ENCODE measurements around the gene SULT4A1. TPM values are rescaled to one million over a fixed set of nuclear protein-coding genes. Genes with fewer than 3 reads are reported as not detected.

The SULT4A1 gene
- total RNA-seq, 1 experiment from 2014 or later: 15.0 TPM

DNA sequence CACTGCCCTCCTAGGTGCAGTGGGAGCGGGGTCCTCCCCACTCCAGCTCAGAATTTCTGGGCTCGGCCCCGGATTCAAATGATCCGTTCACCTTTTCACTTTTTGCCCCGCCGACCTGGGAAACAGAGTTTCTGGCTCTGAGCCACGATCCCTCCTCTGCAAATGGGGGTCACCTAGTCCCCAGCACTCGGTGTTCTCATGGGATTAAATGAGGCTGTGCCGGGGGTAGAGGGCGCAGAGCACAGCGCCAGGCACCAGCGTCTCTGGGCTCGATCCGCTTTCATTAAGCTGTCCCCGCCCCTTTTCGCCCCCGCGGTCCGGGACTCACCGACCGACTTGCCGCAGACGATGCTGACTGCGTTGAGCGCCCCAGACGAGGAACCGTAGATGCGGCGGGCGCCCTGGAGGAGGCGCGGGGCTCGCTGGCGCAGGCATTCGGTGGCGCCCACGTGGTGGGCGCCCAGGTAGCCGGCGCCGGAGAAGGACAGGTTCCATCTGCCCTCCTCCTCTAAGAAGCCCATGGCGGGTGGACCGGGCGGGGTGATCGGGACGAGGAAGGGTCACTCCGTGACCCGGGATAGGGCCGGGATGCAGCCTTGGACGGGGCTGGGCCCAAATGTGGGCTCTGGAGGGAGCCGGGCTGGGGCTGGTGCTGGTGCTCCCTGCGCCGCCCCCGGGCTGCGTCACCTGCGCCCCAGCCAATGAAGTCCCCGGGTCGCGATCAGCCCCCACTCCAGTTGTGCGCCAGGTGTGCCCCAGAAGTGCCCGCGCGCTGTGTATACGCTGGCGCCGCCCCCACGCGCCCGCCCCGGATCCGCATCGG, 29.3 kb upstream of the SULT4A1 start, which contains the start of gene PNPLA5:
Gene PNPLA5, minus strand, starts transcription at position 654 of the 823 bp plus-strand sequence. Its CDS starts 133 bp downstream, at position 521.
- Histone ChIP-seq H2AK5ac (ENCODE audit: insufficient read length, low read length) (no peak within 1 kb of the TSS), H3K4me1 (ENCODE audit: insufficient read depth, low read length) (no peaks in the 10 kb centered on the region), H3K56ac (ENCODE audit: insufficient read length, low read depth, low read length) (no peak within 1 kb of the TSS), H3K79me2 (ENCODE audit: insufficient read depth, low read length) (no peaks in the 10 kb centered on the region), H2BK12ac (ENCODE audit: insufficient read length, low read depth, low read length) (no peak within 1 kb of the TSS), H2AFZ (ENCODE audit: low read length) (no peak within 1 kb of the TSS), H2BK15ac (ENCODE audit: low read depth, low read length) (no peak within 1 kb of the TSS), H2BK5ac (ENCODE audit: insufficient read length, low read length) (no peak within 1 kb of the TSS), H2BK20ac (ENCODE audit: low read depth, low read length, poor library complexity, severe bottlenecking) (no peak within 1 kb of the TSS), H3K4me2 (ENCODE audit: insufficient read depth, insufficient read length, low read length) (peak within 1 kb of the TSS; percentile 71), H3K23me2 (ENCODE audit: insufficient read length, low read depth, low read length, poor library complexity, severe bottlenecking) (peaks cover 14% of the 10 kb centered on the region), H3K27me3 (ENCODE audit: insufficient read depth, low read length) (no peaks in the 10 kb centered on the region; the same call in 1 of the 2 replicates), H3K79me1 (ENCODE audit: insufficient read depth, low read depth, low read length, poor library complexity, severe bottlenecking) (no peaks in the 10 kb centered on the region), H3K14ac (ENCODE audit: insufficient read depth, low read length) (peak within 1 kb of the TSS; percentile 79), H3K27ac (ENCODE audit: insufficient read length, low read depth, low read length) (no peak within 1 kb of the TSS), H3K9ac (ENCODE audit: extremely low read depth, insufficient read length, low read length) (peak within 1 kb of the TSS; percentile 34), H3K4ac (ENCODE audit: low read depth, low read length) (no peak within 1 kb of the TSS), H3K9me3 (ENCODE audit: control insufficient read depth, low read depth, low read length) (no peaks in the 10 kb centered on the region), H4K20me1 (ENCODE audit: control insufficient read depth, insufficient read depth, insufficient read length) (no peaks in the 10 kb centered on the region), H4K8ac (replicated peaks; ENCODE audit: insufficient read length, low read depth, low read length) (no peak within 1 kb of the TSS), H4K5ac (ENCODE audit: insufficient read length, low read depth, low read length) (no peak within 1 kb of the TSS), H3K23ac (ENCODE audit: insufficient read length, low read depth, low read length) (no peak within 1 kb of the TSS), H2BK120ac (ENCODE audit: low read depth, low read length, poor library complexity, severe bottlenecking) (no peak within 1 kb of the TSS), H3K18ac (ENCODE audit: insufficient read length, low read depth, low read length) (peak within 1 kb of the TSS; percentile 47), H4K91ac (ENCODE audit: insufficient read length, low read depth, low read length) (no peak within 1 kb of the TSS), H3T11ph (ENCODE audit: low read length) (no peak within 1 kb of the TSS)
- no peaks in the 10 kb centered on the region for H3K9me3 Mint-ChIP-seq
- H3K36me3 Mint-ChIP-seq (ENCODE audit: insufficient read depth in 1 of 3, low read depth in 3 of 3): peaks cover 2 to 6% (median 5%) of the 10 kb centered on the region in 3 experiments; a peak in 3 of 7 replicates
- H3K27me3 Mint-ChIP-seq (ENCODE audit: low read depth): peaks cover 43% of the 10 kb centered on the region
- WGBS (ENCODE audit: extremely low coverage, insufficient read length, low lambda C conversion rate): no CpG with 5 or more reads among the region's 72 CpGs
- peak; percentile 87 for DNase-seq
- H3K27ac Mint-ChIP-seq: no peak within 1 kb of the TSS
- peaks cover 0 to 17% of the 10 kb centered on the region in 2 experiments; a peak in 2 of 4 replicates for H3K4me1 Mint-ChIP-seq
- peak within 1 kb of the TSS; percentile 66 to 84 for H3K4me3 Mint-ChIP-seq
- peak; percentile 42 for TF ChIP-seq CTCF (conservative IDR thresholded peaks at IDR 0.05)

Measured in H9 (cell line).